HCT116 (cell line): ENCODE results near the gene TM9SF2.
A peak's percentile ranks its signal among the peaks of the same experiment; 100 is the strongest.

ENCODE experiments used
- CEBPB ChIP-seq: IDR thresholded peaks from 2 replicates; pipeline ENCODE4 v1.6.1; 2012; ENCODE audit warnings: low read depth
- ELF1 ChIP-seq: IDR thresholded peaks from 2 replicates; pipeline ENCODE4 v1.6.1; 2012; ENCODE audit warnings: low read depth, borderline replicate concordance
- EZH2 ChIP-seq: fragments of 200-600 bp; sonication (generic); IDR thresholded peaks from 2 replicates; pipeline ENCODE4 v1.6.1; 2017; ENCODE audit warnings: antibody characterized with exemption, mixed run types
- FOSL1 ChIP-seq: IDR thresholded peaks from 2 replicates; pipeline ENCODE4 v1.6.1; 2012; ENCODE audit warnings: low read depth
- JUND ChIP-seq: IDR thresholded peaks from 2 replicates; pipeline ENCODE4 v1.6.1; 2012
- POLR2A ChIP-seq: IDR thresholded peaks from 2 replicates; pipeline ENCODE4 v1.7.0; 2011; ENCODE audit warnings: borderline replicate concordance; ENCODE audit not compliant: insufficient read depth, insufficient read length; ENCODE audit errors: extremely low read depth
- RAD21 ChIP-seq: IDR thresholded peaks from 2 replicates; pipeline ENCODE4 v1.6.1; 2012; ENCODE audit warnings: low read depth, mild to moderate bottlenecking
- SP1 ChIP-seq: IDR thresholded peaks from 2 replicates; pipeline ENCODE4 v1.6.1; 2012; ENCODE audit warnings: low read depth
- YY1 ChIP-seq: IDR thresholded peaks from 2 replicates; pipeline ENCODE4 v1.6.1; 2011; ENCODE audit warnings: low read length, low read depth, moderate library complexity, mild to moderate bottlenecking; ENCODE audit not compliant: insufficient replicate concordance; ENCODE audit errors: extremely low read depth
- ZFX ChIP-seq: fragments of 450-650 bp; IDR thresholded peaks from 2 replicates; pipeline ENCODE4 v1.6.1; 2017
- ZNF274 ChIP-seq: fragments of 200-500 bp; sonication (Bioruptor generic); IDR thresholded peaks from 2 replicates; pipeline ENCODE4 v1.6.1; 2014; ENCODE audit warnings: mild to moderate bottlenecking, low read depth, low read length, inconsistent platforms
- TF ChIP-seq, protein P1 (sequence below), 3 experiments: fragments of 200-600 bp in 1 of 3; sonication (generic) in 1 of 3; IDR thresholded peaks in 2 of 3; conservative IDR thresholded peaks in 1 of 3; 2 replicates each; pipeline ENCODE4 v1.5.1; 2012 to 2017; ENCODE audit warnings: low read depth in 2 of 3, low read length in 2 of 3, antibody characterized with exemption in 1 of 3, borderline replicate concordance in 1 of 3, control low read depth in 1 of 3, mild to moderate bottlenecking in 1 of 3, mixed read lengths in 1 of 3, mixed run types in 1 of 3, moderate library complexity in 1 of 3; ENCODE audit not compliant: insufficient read depth in 1 of 3
- TF ChIP-seq, protein P2 (sequence below): IDR thresholded peaks from 2 replicates; pipeline ENCODE4 v1.6.1; 2012
- TF ChIP-seq, protein P3 (sequence below): IDR thresholded peaks from 2 replicates; pipeline ENCODE4 v1.6.1; 2012; ENCODE audit warnings: low read depth

DNA sequence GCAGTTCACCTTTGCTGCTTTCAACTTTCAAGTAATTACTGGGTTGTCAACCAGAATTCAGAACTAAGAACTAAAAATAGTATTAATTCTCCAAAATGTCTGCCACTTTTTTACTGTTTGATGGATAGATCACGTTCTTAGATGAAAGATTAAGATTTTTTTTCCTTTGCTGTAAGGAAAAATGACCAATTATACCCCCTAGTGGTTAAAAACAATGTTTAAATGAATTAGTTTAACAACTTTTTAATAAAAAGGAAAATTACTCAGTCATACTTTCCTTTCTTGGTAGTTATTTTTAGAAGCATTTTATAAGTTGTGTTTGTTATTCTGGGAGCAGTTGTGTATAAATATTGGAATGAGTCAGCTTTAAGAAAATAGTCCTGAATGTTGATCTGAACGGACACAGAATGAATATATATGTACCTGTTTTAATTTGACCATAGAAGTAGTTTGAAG is 4.6 kb downstream of the TM9SF2 start:
- TF ChIP-seq EZH2 (no peak), SP1 (no peak), CEBPB (no peak), YY1 (no peak), RAD21 (no peak), ELF1 (no peak), POLR2A (no peak), ZFX (no peak), FOSL1 (no peak), JUND (no peak), ZNF274 (no peak)
- TF ChIP-seq, protein P1, sequence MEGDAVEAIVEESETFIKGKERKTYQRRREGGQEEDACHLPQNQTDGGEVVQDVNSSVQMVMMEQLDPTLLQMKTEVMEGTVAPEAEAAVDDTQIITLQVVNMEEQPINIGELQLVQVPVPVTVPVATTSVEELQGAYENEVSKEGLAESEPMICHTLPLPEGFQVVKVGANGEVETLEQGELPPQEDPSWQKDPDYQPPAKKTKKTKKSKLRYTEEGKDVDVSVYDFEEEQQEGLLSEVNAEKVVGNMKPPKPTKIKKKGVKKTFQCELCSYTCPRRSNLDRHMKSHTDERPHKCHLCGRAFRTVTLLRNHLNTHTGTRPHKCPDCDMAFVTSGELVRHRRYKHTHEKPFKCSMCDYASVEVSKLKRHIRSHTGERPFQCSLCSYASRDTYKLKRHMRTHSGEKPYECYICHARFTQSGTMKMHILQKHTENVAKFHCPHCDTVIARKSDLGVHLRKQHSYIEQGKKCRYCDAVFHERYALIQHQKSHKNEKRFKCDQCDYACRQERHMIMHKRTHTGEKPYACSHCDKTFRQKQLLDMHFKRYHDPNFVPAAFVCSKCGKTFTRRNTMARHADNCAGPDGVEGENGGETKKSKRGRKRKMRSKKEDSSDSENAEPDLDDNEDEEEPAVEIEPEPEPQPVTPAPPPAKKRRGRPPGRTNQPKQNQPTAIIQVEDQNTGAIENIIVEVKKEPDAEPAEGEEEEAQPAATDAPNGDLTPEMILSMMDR (IDR thresholded peaks at IDR 0.05 in 2 of 3, conservative IDR thresholded peaks at IDR 0.05 in 1 of 3; ENCODE audit: borderline replicate concordance in 1 of 3, insufficient read depth in 1 of 3, low read depth in 2 of 3, low read length in 2 of 3) = peak in 2 of 3 experiments; percentile 10 to 56; a peak in 2 of 6 replicates
- TF ChIP-seq, protein P2, sequence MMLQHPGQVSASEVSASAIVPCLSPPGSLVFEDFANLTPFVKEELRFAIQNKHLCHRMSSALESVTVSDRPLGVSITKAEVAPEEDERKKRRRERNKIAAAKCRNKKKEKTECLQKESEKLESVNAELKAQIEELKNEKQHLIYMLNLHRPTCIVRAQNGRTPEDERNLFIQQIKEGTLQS = no peak
- TF ChIP-seq, protein P3, sequence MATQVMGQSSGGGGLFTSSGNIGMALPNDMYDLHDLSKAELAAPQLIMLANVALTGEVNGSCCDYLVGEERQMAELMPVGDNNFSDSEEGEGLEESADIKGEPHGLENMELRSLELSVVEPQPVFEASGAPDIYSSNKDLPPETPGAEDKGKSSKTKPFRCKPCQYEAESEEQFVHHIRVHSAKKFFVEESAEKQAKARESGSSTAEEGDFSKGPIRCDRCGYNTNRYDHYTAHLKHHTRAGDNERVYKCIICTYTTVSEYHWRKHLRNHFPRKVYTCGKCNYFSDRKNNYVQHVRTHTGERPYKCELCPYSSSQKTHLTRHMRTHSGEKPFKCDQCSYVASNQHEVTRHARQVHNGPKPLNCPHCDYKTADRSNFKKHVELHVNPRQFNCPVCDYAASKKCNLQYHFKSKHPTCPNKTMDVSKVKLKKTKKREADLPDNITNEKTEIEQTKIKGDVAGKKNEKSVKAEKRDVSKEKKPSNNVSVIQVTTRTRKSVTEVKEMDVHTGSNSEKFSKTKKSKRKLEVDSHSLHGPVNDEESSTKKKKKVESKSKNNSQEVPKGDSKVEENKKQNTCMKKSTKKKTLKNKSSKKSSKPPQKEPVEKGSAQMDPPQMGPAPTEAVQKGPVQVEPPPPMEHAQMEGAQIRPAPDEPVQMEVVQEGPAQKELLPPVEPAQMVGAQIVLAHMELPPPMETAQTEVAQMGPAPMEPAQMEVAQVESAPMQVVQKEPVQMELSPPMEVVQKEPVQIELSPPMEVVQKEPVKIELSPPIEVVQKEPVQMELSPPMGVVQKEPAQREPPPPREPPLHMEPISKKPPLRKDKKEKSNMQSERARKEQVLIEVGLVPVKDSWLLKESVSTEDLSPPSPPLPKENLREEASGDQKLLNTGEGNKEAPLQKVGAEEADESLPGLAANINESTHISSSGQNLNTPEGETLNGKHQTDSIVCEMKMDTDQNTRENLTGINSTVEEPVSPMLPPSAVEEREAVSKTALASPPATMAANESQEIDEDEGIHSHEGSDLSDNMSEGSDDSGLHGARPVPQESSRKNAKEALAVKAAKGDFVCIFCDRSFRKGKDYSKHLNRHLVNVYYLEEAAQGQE = no peak
